GM12892 (cell line): ENCODE results near the gene NEURL1.

Experiments used
- DNase-seq: peaks from one replicate; pipeline ENCODE4 v3.0.0; 2011; ENCODE audit not compliant: insufficient read length
- FAIRE-seq: peaks from 2 replicates; lab custom pipeline; 2011; peaks lifted over from hg19 to GRCh38; lab: Jason Lieb, UNC
- POLR2A ChIP-seq: IDR thresholded peaks from 2 replicates; pipeline ENCODE4 v1.6.1; 2011; ENCODE audit warnings: low read depth, low read length, control low read depth
- POLR2AphosphoS5 ChIP-seq: IDR thresholded peaks from 2 replicates; pipeline ENCODE4 v1.6.1; 2011; ENCODE audit warnings: low read depth, low read length, control low read depth
- TAF1 ChIP-seq: IDR thresholded peaks from 2 replicates; pipeline ENCODE4 v1.6.1; 2011; ENCODE audit warnings: low read depth, mild to moderate bottlenecking, control low read depth, low read length, borderline replicate concordance

NEURL1 gene

DNA sequence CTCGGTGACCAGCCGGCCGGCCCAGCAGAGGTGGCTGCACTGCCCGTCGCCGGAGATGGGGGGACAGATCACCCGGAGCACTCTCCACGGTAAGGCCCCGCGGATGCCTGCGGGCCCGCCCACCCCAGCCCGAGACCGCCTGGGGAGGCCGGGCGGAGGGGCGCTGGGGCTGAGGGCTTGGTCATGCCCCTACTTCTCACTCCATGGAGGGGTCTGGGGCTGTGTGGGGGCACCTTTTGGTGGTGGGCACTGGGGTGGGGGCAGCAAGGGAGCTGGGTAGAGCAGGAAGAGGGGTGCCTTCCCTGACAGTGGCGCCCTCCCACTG is 61.8 kb downstream of the NEURL1 start:
- FAIRE-seq = no peak
- DNase-seq = no peak
- TF ChIP-seq TAF1 (no peak), POLR2AphosphoS5 (no peak), POLR2A (no peak)

DNA sequence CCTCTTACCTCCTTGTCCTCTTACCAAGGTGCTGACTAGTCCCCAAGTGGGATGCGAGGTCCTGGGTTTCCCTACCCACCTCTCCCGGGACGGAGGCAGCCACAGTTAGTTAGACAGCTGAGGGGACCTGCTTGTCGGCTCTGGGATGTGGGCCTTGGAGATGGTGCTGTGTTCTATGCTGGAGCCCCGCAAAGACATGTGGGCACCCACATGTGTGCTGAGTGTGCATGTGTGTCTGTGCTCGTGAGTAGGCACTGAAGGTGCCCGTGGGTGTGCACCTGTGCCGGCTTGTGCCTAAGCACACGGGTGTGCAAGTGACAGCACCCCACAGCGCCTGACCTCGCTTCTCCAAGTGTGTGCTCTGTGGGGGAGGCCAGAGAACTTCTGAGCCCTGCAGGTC is 62.2 kb downstream of the NEURL1 start:
- DNase-seq (no peak), FAIRE-seq (no peak)
- TF ChIP-seq POLR2A (no peak), POLR2AphosphoS5 (no peak), TAF1 (no peak)

DNA sequence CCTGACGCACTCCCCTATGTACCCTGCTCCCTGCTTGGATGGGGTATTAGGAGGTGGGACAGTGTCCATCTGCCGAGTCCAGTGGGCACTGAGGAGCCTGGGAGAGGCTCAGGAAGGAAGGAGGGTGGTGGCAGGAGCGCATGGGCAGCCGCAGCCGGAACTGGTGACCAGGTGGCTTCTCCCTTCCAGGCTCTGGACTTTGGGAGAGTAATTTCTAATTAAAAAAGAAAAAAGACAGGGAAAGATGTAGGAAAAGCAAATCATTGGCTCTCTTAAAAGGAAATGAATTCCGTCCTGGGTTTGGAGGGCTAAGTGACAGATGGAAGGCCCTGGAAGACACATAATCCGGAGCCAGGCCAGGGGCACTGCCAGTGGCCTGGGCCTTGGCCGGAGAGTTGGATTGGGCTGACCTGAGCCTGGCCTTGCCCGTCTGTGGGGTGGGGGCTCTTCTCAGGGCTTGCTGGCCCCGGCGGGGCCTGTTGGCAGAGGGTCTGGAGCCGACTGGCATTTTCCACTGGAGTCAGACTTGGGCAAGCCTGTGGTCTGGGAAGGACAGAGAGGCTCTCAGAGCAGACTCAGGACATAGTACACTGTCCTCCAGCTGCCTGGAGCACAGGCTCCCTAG is 63.0 kb downstream of the NEURL1 start:
- FAIRE-seq (no peak), DNase-seq (no peak)
- no peak for TF ChIP-seq TAF1
- TF ChIP-seq POLR2AphosphoS5 = no peak
- TF ChIP-seq POLR2A = no peak

DNA sequence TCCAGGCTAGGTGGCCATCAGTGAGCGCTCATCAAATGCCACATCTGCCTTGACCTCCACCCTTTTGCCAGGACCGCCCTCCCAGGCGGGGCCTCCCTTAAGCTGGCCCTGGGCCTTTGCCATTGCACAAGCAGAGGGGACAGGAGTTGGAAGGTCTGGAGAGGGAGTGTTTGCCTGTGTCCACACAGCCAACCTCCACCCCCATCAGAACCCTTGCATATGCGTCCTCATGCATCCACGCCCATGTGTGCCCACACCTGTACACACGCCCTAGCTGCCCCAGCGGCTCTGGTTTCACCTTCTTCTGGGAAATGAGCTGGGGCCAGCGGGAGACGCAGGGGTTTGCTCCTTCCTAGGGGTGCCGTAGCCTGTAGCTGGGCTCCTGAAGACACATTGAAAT is 64.0 kb downstream of the NEURL1 start:
- TF ChIP-seq POLR2AphosphoS5 (no peak), TAF1 (no peak), POLR2A (no peak)
- FAIRE-seq (no peak), DNase-seq (no peak)

DNA sequence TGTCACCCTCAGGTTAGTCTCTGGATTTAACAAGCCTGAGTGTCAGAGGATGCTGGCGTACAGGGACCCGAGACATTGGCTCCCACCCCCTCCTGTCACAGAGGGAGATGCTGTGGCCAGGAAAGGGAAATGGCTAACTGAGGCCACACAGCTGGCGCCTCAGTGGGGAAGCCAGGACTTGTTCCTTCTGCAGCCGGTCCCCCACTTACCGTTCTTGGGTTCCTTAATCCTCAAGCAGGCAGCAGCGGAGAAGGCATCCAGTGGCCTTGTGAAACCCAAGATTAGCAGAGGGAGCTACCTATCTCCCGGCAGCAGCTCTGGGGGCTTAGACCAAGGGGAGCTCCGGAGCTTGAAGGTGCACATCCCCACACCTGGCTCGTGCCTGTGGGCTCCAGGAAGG is 65.4 kb downstream of the NEURL1 start:
- DNase-seq (no peak), FAIRE-seq (no peak)
- TF ChIP-seq TAF1 = no peak
- TF ChIP-seq POLR2AphosphoS5 = no peak
- no peak for TF ChIP-seq POLR2A

DNA sequence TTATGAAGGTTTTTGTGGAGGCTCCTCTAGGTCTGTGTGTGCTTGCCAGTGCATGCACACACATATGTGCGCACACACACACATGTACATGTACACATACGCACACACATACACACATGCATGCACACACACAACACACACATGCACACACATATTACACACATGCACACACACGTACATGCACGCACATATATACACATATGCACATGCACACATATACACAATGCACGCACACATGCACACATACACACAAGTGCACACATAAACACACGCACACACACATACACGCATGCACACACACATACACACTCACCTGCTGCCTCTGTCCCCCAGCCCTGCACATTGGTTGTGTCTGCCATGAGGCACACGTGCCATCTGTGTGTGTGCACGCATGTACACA is 66.3 kb downstream of the NEURL1 start:
- FAIRE-seq (no peak), DNase-seq (no peak)
- TF ChIP-seq POLR2A = no peak

DNA sequence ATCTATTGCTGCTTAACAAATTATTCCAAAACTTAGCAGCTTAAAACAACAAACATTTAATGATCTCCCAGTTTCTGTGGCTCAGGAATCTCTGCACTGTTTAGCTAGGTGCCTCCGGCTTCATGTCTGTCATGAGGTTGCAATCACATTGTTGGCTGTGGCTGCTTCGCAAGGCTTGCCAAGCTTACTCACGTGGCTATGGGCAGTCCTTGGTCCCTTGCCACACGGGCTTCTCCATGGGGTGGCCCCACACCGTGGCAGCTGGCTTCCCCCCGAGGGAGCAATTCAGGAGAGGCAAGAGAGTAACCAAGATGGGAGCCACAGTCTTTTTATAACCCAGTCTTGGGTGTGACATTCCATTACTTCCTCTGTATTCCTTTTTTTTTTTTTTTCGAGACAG is 67.4 kb downstream of the NEURL1 start:
- DNase-seq = no peak
- FAIRE-seq = no peak
- no peak for TF ChIP-seq POLR2AphosphoS5
- no peak for TF ChIP-seq POLR2A

DNA sequence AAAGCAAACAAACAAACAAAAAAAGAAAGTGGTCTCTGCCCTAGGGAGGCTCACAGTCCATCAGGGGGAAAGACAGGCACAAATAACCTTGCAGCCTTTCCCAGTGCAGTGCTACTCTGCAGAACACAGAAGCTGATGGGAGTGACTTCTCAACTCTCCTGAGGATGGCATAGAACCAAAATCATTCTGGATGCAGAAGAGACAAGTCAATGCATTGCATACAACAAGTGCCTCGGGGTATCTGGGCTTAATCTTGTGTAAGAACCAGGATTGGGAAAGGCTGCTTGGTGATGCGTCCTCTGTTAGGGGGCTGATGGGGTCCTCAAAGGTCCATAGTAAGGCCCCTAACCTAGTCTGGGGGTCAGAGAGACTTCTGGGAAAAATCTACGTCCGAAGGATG is 68.9 kb downstream of the NEURL1 start:
- DNase-seq = no peak
- no peak for TF ChIP-seq TAF1
- no peak for TF ChIP-seq POLR2AphosphoS5
- TF ChIP-seq POLR2A = no peak
- FAIRE-seq = no peak

DNA sequence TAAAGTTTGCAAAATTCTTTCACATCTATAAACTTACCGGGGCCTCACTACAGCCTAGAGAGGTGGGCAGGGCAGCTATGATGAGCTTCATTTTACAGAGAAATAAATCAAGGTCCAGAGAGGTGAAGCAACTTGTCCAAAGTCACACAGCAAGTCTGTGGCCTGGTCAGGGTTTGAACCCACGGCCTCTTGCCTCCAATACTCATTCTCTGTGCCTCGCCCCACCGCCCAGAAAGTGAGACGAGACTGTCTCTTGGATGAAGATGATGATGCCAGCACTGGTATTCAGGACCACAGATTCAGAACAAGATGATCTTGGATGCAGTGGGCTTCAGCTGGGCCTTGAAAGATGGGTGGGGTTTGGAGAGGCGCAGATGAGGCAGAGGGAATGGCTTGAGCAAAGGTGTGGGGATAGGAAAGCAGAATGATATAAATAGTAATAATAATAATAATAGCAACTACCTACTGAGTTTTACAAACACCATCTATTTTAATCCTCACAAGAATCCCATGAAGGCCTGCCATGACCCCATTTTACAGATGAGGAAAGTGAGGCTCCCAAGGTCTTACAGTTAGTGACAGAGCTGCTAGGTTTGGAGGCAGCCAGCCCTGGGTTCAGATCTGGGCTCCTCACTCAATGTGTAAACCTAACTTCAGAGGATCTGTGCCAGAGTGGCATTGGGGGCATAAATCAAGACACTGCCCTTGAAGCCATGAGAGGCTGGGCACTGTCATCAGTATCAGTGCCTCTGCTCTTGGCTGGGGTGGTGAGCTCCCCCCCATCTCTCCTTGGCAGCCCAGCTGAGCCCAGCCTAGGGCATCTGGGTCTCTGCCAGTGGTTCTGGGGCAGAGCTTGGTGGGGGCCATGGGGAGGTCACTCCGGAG is 70.0 kb downstream of the NEURL1 start:
- TF ChIP-seq POLR2AphosphoS5 (no peak), POLR2A (no peak), TAF1 (no peak)
- no peak for DNase-seq
- no peak for FAIRE-seq

DNA sequence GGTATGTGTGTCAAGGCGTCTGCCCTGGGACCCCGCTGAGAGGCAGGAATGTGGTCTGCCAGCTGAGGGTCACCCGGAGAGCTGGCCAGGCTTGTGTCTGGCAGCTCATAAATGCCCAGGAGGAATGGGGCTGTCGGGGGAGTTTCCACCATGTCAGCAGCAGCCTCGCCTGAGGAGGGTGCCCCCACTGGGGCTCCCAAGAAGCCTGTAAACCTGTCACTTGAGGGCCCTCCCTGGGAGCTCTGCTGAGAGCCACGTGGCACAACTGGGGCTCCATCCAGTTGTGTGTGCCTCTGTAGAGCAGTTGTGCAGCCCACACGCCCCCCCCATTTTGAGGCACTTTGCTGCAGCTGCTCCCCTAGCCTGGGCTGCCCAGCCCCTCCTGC is 70.6 kb downstream of the NEURL1 start:
- TF ChIP-seq POLR2AphosphoS5 (no peak), TAF1 (no peak), POLR2A (no peak)
- FAIRE-seq (no peak), DNase-seq (no peak)

DNA sequence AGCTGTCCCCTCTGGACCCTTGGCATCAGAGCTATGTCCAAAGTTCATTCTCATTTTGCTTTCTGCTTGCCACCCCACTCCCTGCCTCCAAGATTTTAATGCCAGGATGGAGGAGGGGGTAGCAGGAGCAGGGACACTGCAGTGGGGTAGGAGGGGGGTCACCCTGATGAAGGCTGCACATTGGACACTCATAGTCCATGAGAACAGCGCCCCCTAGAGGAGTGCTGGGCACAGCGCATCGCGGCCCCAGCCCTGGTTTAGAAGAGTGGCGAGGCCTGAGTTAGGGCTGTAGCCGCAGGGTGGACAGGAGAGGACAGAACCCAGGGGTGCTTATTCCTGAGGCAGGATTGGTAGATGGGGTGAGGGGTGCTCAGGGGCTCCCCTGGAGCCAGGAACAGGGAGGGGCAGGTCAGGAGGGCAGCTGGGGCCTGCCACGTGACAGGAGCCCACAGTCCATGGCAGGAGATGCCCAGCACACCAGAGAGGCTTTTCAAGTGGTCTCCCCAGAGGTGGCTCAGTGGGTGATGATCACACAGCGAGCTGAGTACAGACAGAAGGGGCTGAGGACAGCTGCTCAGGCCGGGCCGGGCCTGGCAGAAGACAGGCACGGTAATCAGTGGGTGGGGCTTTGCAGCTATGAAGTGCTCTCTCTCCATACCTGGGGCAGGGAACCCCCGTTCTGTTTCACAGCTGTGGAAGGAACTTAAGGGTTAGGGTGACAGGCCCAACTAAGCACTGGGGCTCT is 71.4 kb downstream of the NEURL1 start:
- no peak for FAIRE-seq
- DNase-seq = no peak
- no peak for TF ChIP-seq POLR2AphosphoS5

DNA sequence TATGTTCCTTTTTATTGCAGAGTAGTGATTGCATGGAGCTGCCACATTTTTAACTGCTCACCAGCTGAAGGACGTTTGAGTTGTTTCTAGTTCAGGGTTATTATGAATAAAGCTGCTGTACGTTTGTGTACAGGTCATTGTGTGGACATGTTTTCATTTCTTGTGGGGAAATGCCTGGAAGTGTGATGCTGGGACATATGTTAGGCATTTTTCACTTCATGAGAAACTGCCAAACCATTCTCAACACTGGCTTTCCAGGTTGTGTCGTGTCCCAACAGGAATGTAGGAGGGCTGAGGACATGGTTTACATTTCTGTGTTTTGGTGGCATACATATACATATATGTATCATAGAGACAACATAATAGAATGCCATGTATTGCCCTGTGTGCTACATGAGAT is 73.0 kb downstream of the NEURL1 start:
- TF ChIP-seq POLR2AphosphoS5 (no peak), TAF1 (no peak), POLR2A (no peak)
- DNase-seq = no peak
- no peak for FAIRE-seq
